Stimulated activated naive B cell treated with anti-CD40 and anti-IgM and Interleukin-4, amounts not matched to agents 10 μg/mL and 1 μg/mL and 100 μg/mL, for 72 hours (primary cell): Measurements from ENCODE around the gene CFDP1.

ENCODE experiments used
- ATAC-seq, 2 donors: fragments of 150-1000 bp; cut with Tn5 transposase; replicated peaks; 2 replicates each; pipeline ENCODE4 v1.10.0; 2021; ENCODE audit warnings: moderate library complexity in 1 of 2
- DNase-seq: peaks from one replicate; pipeline ENCODE4 v3.0.0; 2021
- H3K27ac Mint-ChIP-seq: one replicate; pipeline ENCODE4 v1.8.0; 2022; ENCODE audit warnings: mild to moderate bottlenecking, mixed read lengths
- H3K27me3 Mint-ChIP-seq, 2 donors: one replicate each; pipeline ENCODE4 v1.8.0; 2022; ENCODE audit warnings: mixed read lengths in 2 of 2
- H3K36me3 Mint-ChIP-seq, 2 donors: one replicate each; pipeline ENCODE4 v1.8.0; 2022; ENCODE audit warnings: mixed read lengths in 2 of 2, mild to moderate bottlenecking in 1 of 2
- H3K4me1 Mint-ChIP-seq, 2 donors: one replicate each; pipeline ENCODE4 v1.8.0; 2022; ENCODE audit warnings: mixed read lengths in 2 of 2, mild to moderate bottlenecking in 1 of 2
- H3K4me3 Mint-ChIP-seq, 2 donors: one replicate each; pipeline ENCODE4 v1.8.0; 2022; ENCODE audit warnings: mild to moderate bottlenecking in 2 of 2, mixed read lengths in 2 of 2, moderate library complexity in 1 of 2
- H3K9me3 Mint-ChIP-seq, 2 donors: one replicate each; pipeline ENCODE4 v1.8.0; 2022; ENCODE audit warnings: mixed read lengths in 2 of 2, mild to moderate bottlenecking in 1 of 2

The CFDP1 gene

DNA sequence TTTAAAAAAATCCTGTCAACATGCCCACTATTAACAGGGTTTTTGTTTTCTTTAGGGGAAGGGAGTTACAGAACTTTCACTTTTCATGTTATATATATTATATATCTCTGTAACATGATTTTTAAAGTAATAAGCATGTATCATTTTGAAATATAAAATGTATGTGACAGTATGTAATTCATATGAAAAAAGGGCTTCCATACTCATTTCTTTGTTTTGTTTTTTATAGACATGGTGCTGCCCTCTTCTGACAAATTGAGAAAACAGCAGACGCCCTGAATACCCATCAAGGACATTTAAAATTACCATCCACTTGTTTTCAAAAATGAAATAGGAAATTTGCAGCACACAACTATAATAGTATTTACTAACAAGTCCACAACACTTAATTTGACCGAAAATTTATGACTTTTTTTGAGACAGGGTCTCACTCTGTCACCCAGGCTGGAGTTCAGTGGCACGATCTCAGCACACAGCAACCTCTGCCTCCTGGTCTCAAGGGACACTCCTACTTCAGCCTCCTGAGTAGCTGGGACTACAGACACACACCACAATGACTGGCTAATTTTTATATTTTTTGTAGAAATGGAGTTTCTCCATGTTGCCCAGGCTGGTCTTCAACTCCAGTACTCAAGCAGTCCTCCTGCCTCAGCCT lies 30.4 kb downstream of the CFDP1 start:
- peak in 1 of 2 donors; percentile 34 for ATAC-seq
- peaks cover 24 to 33% of the 10 kb centered on the region in 2 donors for H3K36me3 Mint-ChIP-seq

GRCh38 chr16:75402159-75402820 lies 31.0 kb downstream of the CFDP1 start:
- no peak overlapping the region for H3K4me3 Mint-ChIP-seq
- H3K4me1 Mint-ChIP-seq = peaks cover 2 to 11% of the 10 kb centered on the region in 2 donors
- ATAC-seq = no peak
- H3K27ac Mint-ChIP-seq = no peak overlapping the region
- H3K9me3 Mint-ChIP-seq = no peaks in the 10 kb centered on the region
- DNase-seq = no peak
- peaks cover 22 to 29% of the 10 kb centered on the region in 2 donors for H3K36me3 Mint-ChIP-seq
- peaks cover 0 to 5% of the 10 kb centered on the region in 2 donors for H3K27me3 Mint-ChIP-seq

More for the DNA sequence above, 30.4 kb downstream of the CFDP1 start:
- H3K27ac Mint-ChIP-seq = no peak overlapping the region
- H3K9me3 Mint-ChIP-seq = no peaks in the 10 kb centered on the region
- peaks cover 2 to 11% of the 10 kb centered on the region in 2 donors for H3K4me1 Mint-ChIP-seq
- peaks cover 0 to 5% of the 10 kb centered on the region in 2 donors for H3K27me3 Mint-ChIP-seq
- no peak overlapping the region for H3K4me3 Mint-ChIP-seq
- DNase-seq = no peak

DNA sequence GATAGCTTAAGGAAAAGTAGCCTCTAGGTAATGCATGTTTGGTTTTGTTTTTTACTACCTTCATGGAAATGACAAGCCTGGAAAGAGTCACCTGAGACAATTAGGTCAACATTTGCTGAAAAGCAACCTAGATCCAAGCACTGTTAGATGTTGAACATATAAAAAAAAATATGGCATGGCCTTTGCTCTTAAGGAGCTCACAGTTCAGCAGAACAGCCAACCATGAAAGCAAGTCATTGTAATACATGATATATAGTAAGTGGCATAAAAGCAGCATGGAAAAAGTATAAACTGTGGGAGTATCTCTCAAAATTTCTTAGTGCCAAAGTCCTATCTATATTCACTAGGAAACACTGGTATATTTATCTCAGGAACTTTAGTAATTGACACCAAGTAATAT lies 31.6 kb downstream of the CFDP1 start:
- no peak for ATAC-seq
- H3K36me3 Mint-ChIP-seq = peaks cover 20 to 26% of the 10 kb centered on the region in 2 donors

DNA sequence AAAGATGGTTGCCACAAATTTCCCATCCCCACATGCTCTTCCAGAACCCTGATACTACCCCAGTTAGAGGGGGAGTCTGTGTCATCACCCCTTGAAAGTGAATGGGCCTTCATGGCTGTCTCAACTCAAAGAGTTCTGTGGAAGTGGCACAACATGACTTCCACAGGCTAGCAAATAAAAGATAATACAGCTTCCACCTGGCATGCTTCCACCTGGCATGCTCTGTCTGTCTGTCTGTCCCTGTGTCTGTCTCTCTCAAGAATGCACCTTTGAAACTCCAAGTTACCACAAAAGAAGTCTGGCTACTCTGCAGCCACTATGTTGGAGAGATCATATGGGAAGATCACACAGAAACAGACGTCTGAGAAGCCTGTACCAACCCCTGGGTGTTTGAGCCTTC lies 35.0 kb downstream of the CFDP1 start:
- peaks cover 2 to 11% of the 10 kb centered on the region in 2 donors for H3K4me1 Mint-ChIP-seq
- peaks cover 30 to 31% of the 10 kb centered on the region in 2 donors for H3K36me3 Mint-ChIP-seq
- ATAC-seq (no peak), DNase-seq (no peak)
- no peak overlapping the region for H3K4me3 Mint-ChIP-seq
- H3K27me3 Mint-ChIP-seq = peaks cover 0 to 5% of the 10 kb centered on the region in 2 donors
- H3K9me3 Mint-ChIP-seq = no peaks in the 10 kb centered on the region
- no peak overlapping the region for H3K27ac Mint-ChIP-seq

More for the DNA sequence above, 31.6 kb downstream of the CFDP1 start:
- H3K4me3 Mint-ChIP-seq = no peak overlapping the region
- peak overlapping the region; percentile 47 for H3K27ac Mint-ChIP-seq
- DNase-seq = no peak
- H3K4me1 Mint-ChIP-seq = peaks cover 2 to 11% of the 10 kb centered on the region in 2 donors
- H3K9me3 Mint-ChIP-seq = no peaks in the 10 kb centered on the region
- peaks cover 0 to 5% of the 10 kb centered on the region in 2 donors for H3K27me3 Mint-ChIP-seq

DNA sequence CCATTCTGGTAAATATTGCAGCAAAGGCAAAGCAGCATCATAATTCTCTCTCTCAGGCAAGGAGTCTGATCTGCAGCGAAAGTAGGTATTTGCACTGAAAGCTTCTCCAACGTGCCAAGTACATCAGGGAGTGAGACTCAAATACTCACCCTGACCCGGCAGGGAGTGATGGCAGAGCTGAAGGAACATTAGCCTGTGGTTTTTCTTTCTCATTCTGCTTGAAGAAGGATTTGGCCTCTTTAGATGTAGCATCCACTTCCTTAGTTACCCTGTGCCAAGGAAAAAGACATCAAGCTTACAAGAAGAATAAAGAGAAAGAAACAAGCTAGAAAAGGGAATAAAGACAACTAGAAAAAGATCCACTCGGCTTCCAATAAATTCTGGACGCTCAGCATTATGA lies 38.4 kb downstream of the CFDP1 start:
- H3K4me1 Mint-ChIP-seq = no peaks in the 10 kb centered on the region
- no peak overlapping the region for H3K27ac Mint-ChIP-seq
- no peak overlapping the region for H3K4me3 Mint-ChIP-seq
- peaks cover 47 to 55% of the 10 kb centered on the region in 2 donors for H3K36me3 Mint-ChIP-seq
- H3K27me3 Mint-ChIP-seq = peaks cover 6 to 12% of the 10 kb centered on the region in 2 donors
- ATAC-seq (no peak), DNase-seq (no peak)
- no peaks in the 10 kb centered on the region for H3K9me3 Mint-ChIP-seq

- Mint-ChIP-seq H3K4me3 (no peak overlapping the region), H3K27ac (no peak overlapping the region), H3K27me3 (peaks cover 6 to 7% of the 10 kb centered on the region in 2 donors), H3K4me1 (no peaks in the 10 kb centered on the region), H3K36me3 (peaks cover 51 to 57% of the 10 kb centered on the region in 2 donors), H3K9me3 (no peaks in the 10 kb centered on the region)
- DNase-seq (no peak), ATAC-seq (no peak)
Measured at GRCh38 chr16:75392906-75393305, 40.4 kb downstream of the CFDP1 start.

DNA sequence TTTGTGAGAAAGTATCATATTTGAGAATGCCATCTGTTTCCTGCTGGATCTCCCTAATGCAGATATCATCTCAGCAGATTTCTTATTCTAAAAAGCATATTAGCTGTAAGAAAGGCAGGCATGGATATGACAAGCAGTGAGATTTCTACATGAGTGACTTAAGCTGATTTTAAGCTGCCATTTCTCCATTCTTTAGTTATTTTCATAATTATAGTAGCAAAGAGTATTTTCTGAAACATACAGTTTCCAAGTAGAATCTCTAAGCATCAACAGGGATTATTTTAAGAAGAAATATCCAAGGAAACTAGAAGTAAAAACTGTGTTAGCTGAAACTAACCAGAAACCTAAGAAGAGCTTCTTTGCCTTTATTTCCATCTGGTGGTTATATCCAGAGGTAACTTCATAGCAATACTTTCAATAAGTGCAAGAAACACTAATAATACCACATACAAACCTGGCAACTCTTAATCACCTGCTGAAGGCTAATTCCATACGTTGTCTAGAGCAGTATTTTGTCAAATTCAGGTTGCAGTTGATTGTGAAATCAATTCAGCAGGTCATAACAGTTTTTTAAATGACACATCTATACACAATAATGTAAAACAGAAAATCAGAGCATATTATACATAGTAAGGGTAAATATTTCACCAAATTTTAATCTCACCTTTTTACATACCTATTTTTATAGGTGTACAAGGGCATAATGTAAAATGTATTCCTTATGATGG lies 42.2 kb downstream of the CFDP1 start:
- no peak for DNase-seq
- no peak for ATAC-seq
- Mint-ChIP-seq H3K27ac (no peak overlapping the region), H3K4me1 (no peaks in the 10 kb centered on the region), H3K27me3 (peaks cover 6 to 7% of the 10 kb centered on the region in 2 donors), H3K36me3 (peaks cover 57 to 62% of the 10 kb centered on the region in 2 donors), H3K4me3 (no peak overlapping the region), H3K9me3 (no peaks in the 10 kb centered on the region)

DNA sequence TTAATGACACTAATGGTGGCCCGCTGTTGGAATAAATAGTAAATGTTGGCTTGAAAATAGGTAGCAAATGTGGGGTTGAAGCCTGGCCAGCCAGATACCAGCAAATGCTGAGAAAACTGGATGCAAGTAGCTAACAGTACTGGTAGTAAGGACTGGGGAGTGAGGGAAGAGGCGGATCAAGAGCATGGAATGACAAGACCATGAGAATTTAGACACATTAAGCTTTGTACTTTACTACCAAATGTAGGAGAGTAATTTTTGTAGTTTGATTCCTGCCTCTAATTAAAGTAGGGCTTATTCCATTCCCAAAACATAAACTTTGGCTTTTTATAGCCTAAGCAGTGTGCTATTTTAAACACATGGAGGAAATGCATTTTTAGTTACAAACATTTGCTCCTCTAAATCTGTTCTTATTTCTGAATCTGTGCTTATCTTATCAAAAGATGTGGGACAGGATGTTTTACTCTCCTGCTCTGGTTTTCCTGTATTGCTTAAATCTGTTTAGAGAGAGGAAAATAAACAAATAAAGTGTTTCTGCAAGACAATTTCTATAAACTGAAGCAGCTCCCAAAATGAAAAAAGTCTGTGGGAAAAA lies 44.1 kb downstream of the CFDP1 start:
- peaks cover 47 to 58% of the 10 kb centered on the region in 2 donors for H3K36me3 Mint-ChIP-seq
- no peaks in the 10 kb centered on the region for H3K4me1 Mint-ChIP-seq
- H3K4me3 Mint-ChIP-seq = no peak overlapping the region
- H3K9me3 Mint-ChIP-seq = no peaks in the 10 kb centered on the region
- H3K27me3 Mint-ChIP-seq = peaks cover 10 to 11% of the 10 kb centered on the region in 2 donors
- ATAC-seq (no peak), DNase-seq (no peak)
- no peak overlapping the region for H3K27ac Mint-ChIP-seq

DNA sequence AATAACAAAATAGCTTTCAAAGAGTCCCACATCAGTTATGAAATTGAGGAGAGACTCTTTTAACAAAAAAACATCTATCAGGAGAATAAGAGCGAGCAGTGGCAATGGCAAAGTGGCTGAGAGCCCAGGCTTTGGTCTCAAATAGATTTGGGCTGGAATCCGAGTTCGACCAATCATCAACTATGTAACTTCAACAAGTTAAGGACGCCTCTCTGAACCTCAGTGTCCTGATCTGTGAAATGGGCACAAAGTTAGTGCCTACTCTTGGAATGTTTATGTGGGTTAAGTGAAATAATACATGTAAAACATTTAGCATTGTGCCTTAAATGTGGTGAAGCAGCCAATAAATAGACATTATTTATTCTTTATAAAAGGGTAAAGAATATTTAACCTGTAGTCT lies 45.4 kb downstream of the CFDP1 start:
- Mint-ChIP-seq H3K9me3 (no peaks in the 10 kb centered on the region), H3K27me3 (peaks cover 16 to 18% of the 10 kb centered on the region in 2 donors), H3K4me1 (peaks cover 0 to under 1% of the 10 kb centered on the region in 2 donors), H3K4me3 (no peak overlapping the region), H3K36me3 (peaks cover 42 to 56% of the 10 kb centered on the region in 2 donors), H3K27ac (no peak overlapping the region)
- ATAC-seq (no peak), DNase-seq (no peak)

DNA sequence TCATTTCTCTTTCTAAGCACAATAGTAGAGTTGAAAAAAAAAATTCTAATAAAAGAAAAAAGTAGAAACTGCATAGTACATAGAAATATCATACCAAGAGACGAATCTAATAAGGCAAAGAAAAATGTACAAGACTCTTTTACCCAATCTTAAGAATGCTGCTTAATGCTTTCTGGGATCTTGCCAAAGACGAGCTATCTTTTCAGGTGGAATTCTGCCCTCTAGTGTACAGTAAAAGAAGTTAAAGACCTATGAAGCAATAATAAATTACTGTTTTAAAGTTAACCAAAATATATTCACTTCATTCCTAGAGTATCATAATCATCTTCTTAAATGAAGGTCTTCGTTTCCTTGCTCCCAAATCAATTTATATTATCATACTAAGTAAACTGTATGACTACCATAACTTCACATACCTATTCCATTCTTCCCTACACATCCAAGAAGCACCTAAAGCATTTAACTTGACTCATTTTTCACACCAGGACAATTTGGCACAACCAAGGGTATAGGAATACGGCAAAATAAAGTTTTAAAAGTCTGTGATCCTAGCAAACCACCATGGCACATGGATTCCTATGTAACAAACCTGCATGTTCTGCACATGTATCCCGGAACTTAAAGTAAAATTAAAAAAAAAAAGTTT lies 47.7 kb downstream of the CFDP1 start:
- peaks cover 25 to 28% of the 10 kb centered on the region in 2 donors for H3K27me3 Mint-ChIP-seq
- H3K4me1 Mint-ChIP-seq = peaks cover 13 to 15% of the 10 kb centered on the region in 2 donors
- peaks cover 37 to 56% of the 10 kb centered on the region in 2 donors for H3K36me3 Mint-ChIP-seq
- peak in 1 of 2 donors; percentile 34 for ATAC-seq
- H3K4me3 Mint-ChIP-seq = no peak overlapping the region
- no peaks in the 10 kb centered on the region for H3K9me3 Mint-ChIP-seq
- no peak overlapping the region for H3K27ac Mint-ChIP-seq
- no peak for DNase-seq

DNA sequence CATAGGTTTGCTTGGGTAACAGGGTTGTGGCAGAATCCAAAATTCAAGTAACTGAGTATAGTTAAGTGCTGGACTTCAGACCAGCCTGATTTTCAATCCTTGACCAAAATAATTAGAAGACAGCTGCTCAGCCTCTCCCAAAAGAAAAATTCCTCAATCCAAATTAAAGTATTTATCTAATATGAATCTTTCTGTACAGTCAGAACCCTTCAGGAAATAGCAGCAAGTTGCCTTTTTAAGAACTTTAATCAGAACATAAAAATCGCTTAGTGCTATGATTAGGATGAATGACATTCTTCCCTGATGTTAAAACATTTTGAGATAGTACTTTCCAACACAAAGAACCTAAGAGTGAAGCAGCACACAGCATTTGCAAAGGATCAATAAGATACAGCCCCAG lies 50.2 kb downstream of the CFDP1 start:
- Mint-ChIP-seq H3K27me3 (peaks cover 25 to 38% of the 10 kb centered on the region in 2 donors), H3K9me3 (no peaks in the 10 kb centered on the region), H3K27ac (no peak overlapping the region), H3K36me3 (peaks cover 35 to 37% of the 10 kb centered on the region in 2 donors), H3K4me3 (no peak overlapping the region), H3K4me1 (peaks cover 24 to 37% of the 10 kb centered on the region in 2 donors)
- ATAC-seq = no peak
- DNase-seq = no peak

- Mint-ChIP-seq H3K27ac (no peak overlapping the region), H3K9me3 (no peaks in the 10 kb centered on the region), H3K4me3 (no peak overlapping the region), H3K4me1 (peaks cover 26 to 42% of the 10 kb centered on the region in 2 donors), H3K36me3 (peaks cover 37% of the 10 kb centered on the region in 2 donors), H3K27me3 (peaks cover 29 to 43% of the 10 kb centered on the region in 2 donors)
- DNase-seq (no peak), ATAC-seq (no peak)
Measured at GRCh38 chr16:75382611-75383010, 50.7 kb downstream of the CFDP1 start.

GRCh38 chr16:75380870-75381269 lies 52.4 kb downstream of the CFDP1 start:
- H3K4me1 Mint-ChIP-seq = peaks cover 27 to 47% of the 10 kb centered on the region in 2 donors
- ATAC-seq = no peak
- H3K4me3 Mint-ChIP-seq = no peak overlapping the region
- H3K36me3 Mint-ChIP-seq = peaks cover 46 to 49% of the 10 kb centered on the region in 2 donors
- H3K9me3 Mint-ChIP-seq = no peaks in the 10 kb centered on the region
- H3K27me3 Mint-ChIP-seq = peaks cover 45 to 60% of the 10 kb centered on the region in 2 donors
- DNase-seq = no peak
- H3K27ac Mint-ChIP-seq = no peak overlapping the region
